ENCODE results near the gene PAAF1. TPM values are rescaled to one million over a fixed set of nuclear protein-coding genes. Genes with fewer than 3 reads are reported as not detected.

PAAF1 gene
- total RNA-seq, 1 donor from 2014 or later, result 38.6 TPM

GRCh38 chr11:73975479-73975757 lies 98.6 kb downstream of the PAAF1 start:
- no peak overlapping the region for H3K4me3 ChIP-seq
- H3K9ac ChIP-seq, result no peak overlapping the region
- Mint-ChIP-seq H3K36me3 (peaks cover 30% of the 10 kb centered on the region), H3K27ac (no peak overlapping the region), H3K4me3 (no peak overlapping the region), H3K27me3 (ENCODE audit: insufficient read depth, low read depth) (peaks cover 2% of the 10 kb centered on the region), H3K9me3 (no peaks in the 10 kb centered on the region), H3K4me1 (peaks cover 4% of the 10 kb centered on the region)
- H2AFZ ChIP-seq (replicated peaks), result no peak overlapping the region
- TF ChIP-seq CTCF (IDR thresholded peaks at IDR 0.05) (no peak), EZH2phosphoT487 (IDR thresholded peaks at IDR 0.05) (no peak), EZH2 (IDR thresholded peaks at IDR 0.05) (no peak)
- peaks cover 25% of the 10 kb centered on the region for H3F3A ChIP-seq (ENCODE audit: low read depth)
- H3K27ac ChIP-seq, result no peak overlapping the region
- peaks cover 9% of the 10 kb centered on the region for H3K79me2 ChIP-seq (ENCODE audit: low read depth)
- peaks cover 4% of the 10 kb centered on the region for H3K36me3 ChIP-seq
- peaks cover 17% of the 10 kb centered on the region for H4K20me1 ChIP-seq (ENCODE audit: low read depth)
- H3K27me3 ChIP-seq, result no peaks in the 10 kb centered on the region
- DNase-seq (ENCODE audit: low spot score), result no peak
- peaks cover 8% of the 10 kb centered on the region for H3K4me1 ChIP-seq
- no peak overlapping the region for H3K4me2 ChIP-seq
- H3K9me3 ChIP-seq (ENCODE audit: low read depth), result no peaks in the 10 kb centered on the region

DNA sequence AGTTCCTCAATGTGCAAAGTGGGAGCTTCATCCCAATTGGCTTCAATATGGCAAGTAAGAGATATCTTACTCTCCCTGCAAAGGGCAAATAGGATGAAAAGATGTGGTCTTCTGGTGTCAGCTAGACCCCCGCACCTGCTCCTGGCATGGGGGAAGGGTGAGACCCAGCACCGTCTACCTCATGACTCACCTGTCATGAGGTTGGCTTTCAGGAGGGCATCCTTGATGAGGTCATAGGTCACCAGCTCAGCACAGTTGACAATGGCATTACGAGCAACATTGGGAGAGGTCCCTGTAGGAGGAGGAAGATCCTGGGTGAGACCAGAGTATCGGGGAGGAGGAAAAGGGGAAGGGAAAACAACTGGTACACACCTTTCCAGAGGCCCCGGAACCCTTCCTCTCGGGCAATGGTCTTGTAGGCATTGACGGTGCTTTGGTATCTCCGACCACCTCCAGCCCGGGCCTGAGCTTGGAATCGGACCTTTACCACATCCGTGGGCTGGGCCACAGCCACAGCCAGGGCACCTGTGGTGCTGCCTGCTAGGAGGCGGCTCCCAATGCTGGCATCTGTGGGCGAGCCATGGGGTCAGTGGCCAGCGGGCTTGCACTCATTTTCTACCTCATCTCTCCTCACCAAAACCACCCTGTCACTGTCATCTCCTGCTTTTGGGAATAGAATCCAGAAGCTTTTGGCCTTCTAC lies 99.8 kb downstream of the PAAF1 start:
- Histone ChIP-seq H3K9me3 (ENCODE audit: low read depth) (no peaks in the 10 kb centered on the region), H3K79me2 (ENCODE audit: low read depth) (peaks cover 21% of the 10 kb centered on the region), H3K4me2 (no peak overlapping the region), H3F3A (ENCODE audit: low read depth) (peaks cover 22% of the 10 kb centered on the region), H4K20me1 (ENCODE audit: low read depth) (peaks cover 21% of the 10 kb centered on the region), H3K27ac (no peak overlapping the region), H3K36me3 (peaks cover 4% of the 10 kb centered on the region), H2AFZ (replicated peaks) (no peak overlapping the region), H3K27me3 (no peaks in the 10 kb centered on the region), H3K4me1 (peaks cover 20% of the 10 kb centered on the region), H3K4me3 (no peak overlapping the region), H3K9ac (no peak overlapping the region)
- TF ChIP-seq EZH2phosphoT487 (IDR thresholded peaks at IDR 0.05) (no peak), CTCF (IDR thresholded peaks at IDR 0.05) (no peak), EZH2 (IDR thresholded peaks at IDR 0.05) (no peak)
- no peak for DNase-seq (ENCODE audit: low spot score)
- Mint-ChIP-seq H3K4me1 (peaks cover 16% of the 10 kb centered on the region), H3K27me3 (ENCODE audit: insufficient read depth, low read depth) (peaks cover 2% of the 10 kb centered on the region), H3K27ac (no peak overlapping the region), H3K9me3 (no peaks in the 10 kb centered on the region), H3K36me3 (peaks cover 37% of the 10 kb centered on the region), H3K4me3 (no peak overlapping the region)

DNA sequence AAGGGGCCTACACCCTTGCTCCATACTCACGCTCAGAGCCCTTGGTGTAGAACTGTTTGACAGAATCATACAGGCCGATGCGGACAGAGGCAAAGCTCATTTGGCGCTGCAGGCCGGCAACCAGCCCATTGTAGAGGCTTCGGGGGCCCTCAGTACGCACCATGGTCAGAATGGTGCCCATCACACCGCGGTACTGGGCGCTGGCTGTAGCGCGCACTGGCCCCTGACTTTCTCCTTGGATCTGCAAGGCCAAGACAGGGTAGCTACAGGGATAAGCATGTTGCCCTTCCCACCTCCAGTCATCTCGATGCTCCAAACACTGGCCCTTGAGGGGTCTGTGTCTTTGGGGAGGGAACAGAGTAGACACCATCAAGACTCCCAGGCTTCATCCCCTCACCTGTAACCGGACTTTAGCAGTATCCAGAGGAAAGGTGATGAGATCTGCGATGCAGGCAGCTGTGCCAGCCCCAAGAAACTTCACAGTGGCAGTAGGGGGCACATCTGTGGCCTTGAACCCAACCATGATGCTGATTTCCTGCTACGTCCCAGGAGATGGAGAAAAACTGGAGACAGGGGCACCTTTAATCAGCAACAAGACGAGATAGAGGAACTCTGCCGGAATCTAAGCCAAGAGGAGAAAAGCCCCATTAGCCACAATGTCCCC lies 101.2 kb downstream of the PAAF1 start:
- Histone ChIP-seq H3K4me1 (peaks cover 27% of the 10 kb centered on the region), H3K9ac (no peak overlapping the region), H3K9me3 (ENCODE audit: low read depth) (no peaks in the 10 kb centered on the region), H3K36me3 (peaks cover 4% of the 10 kb centered on the region), H3K79me2 (ENCODE audit: low read depth) (peaks cover 31% of the 10 kb centered on the region), H4K20me1 (ENCODE audit: low read depth) (peaks cover 21% of the 10 kb centered on the region), H3F3A (ENCODE audit: low read depth) (peaks cover 27% of the 10 kb centered on the region), H2AFZ (replicated peaks) (no peak overlapping the region), H3K27ac (no peak overlapping the region), H3K27me3 (no peaks in the 10 kb centered on the region), H3K4me2 (no peak overlapping the region), H3K4me3 (no peak overlapping the region)
- TF ChIP-seq EZH2phosphoT487 (IDR thresholded peaks at IDR 0.05) (no peak), EZH2 (IDR thresholded peaks at IDR 0.05) (no peak), CTCF (IDR thresholded peaks at IDR 0.05) (no peak)
- Mint-ChIP-seq H3K27ac (no peak overlapping the region), H3K9me3 (no peaks in the 10 kb centered on the region), H3K4me1 (peaks cover 27% of the 10 kb centered on the region), H3K27me3 (ENCODE audit: insufficient read depth, low read depth) (peaks cover 3% of the 10 kb centered on the region), H3K36me3 (peaks cover 37% of the 10 kb centered on the region), H3K4me3 (no peak overlapping the region)
- DNase-seq (ENCODE audit: low spot score), result no peak
